ENCODE measurements around the gene MAPK1. TPM values are rescaled to one million over a fixed set of nuclear protein-coding genes. Genes with fewer than 3 reads are reported as not detected.

MAPK1 gene
- total RNA-seq, 2 experiments from 2014 or later, result 39.4 to 44.0 TPM

GRCh38 chr22:21862386-21863245 is 4.8 kb downstream of the MAPK1 start:
- CTCF ChIA-PET, result no interaction called here
- no peak overlapping the region for H3K4me3 Mint-ChIP-seq
- Histone ChIP-seq H3K27ac (ENCODE audit: low read depth in 1 of 2, low read length in 2 of 2) (no peak overlapping the region), H3K4me3 (ENCODE audit: low read length) (no peak overlapping the region), H3K9me3 (ENCODE audit: control insufficient read depth in 1 of 2, insufficient read depth in 1 of 2, low read length in 2 of 2) (no peaks in the 10 kb centered on the region), H3K4me1 (ENCODE audit: insufficient read depth, low read length) (peaks cover 63% of the 10 kb centered on the region), H3K36me3 (ENCODE audit: insufficient read depth, low read length) (no peaks in the 10 kb centered on the region), H3K27me3 (ENCODE audit: control insufficient read depth in 1 of 2, insufficient read depth in 2 of 2, low read length in 2 of 2) (no peaks in the 10 kb centered on the region)
- H3K9me3 Mint-ChIP-seq, result no peaks in the 10 kb centered on the region
- ATAC-seq (ENCODE audit: poor library complexity) (no peak), DNase-seq (no peak)
- no peak for TF ChIP-seq CTCF (IDR thresholded peaks at IDR 0.05)
- no peaks in the 10 kb centered on the region for H3K27me3 Mint-ChIP-seq
- H3K36me3 Mint-ChIP-seq (ENCODE audit: low read depth), result peaks cover 8% of the 10 kb centered on the region
- POLR2A ChIA-PET, result interaction anchor here (0.6 kb wide), 2 partner anchors 128 to 1355 kb away, joined by 3 read pairs; partner anchors contain the start of gene MED15
- intact Hi-C loops (cut with DNase I, micrococcal nuclease), result no loop called here
- H3K4me1 Mint-ChIP-seq (ENCODE audit: low read depth), result peaks cover 88% of the 10 kb centered on the region
- peak overlapping the region; percentile 7 for H3K27ac Mint-ChIP-seq

GRCh38 chr22:21861851-21862250 is 5.6 kb downstream of the MAPK1 start:
- Mint-ChIP-seq H3K27ac (peak overlapping the region; percentile 54), H3K36me3 (ENCODE audit: low read depth) (peaks cover 7% of the 10 kb centered on the region), H3K4me3 (peak overlapping the region; percentile 36), H3K9me3 (no peaks in the 10 kb centered on the region), H3K27me3 (no peaks in the 10 kb centered on the region), H3K4me1 (ENCODE audit: low read depth) (peaks cover 94% of the 10 kb centered on the region)
- POLR2A ChIA-PET, result no interaction called here
- Histone ChIP-seq H3K9me3 (ENCODE audit: control insufficient read depth in 1 of 2, insufficient read depth in 1 of 2, low read length in 2 of 2) (no peaks in the 10 kb centered on the region), H3K27me3 (ENCODE audit: control insufficient read depth in 1 of 2, insufficient read depth in 2 of 2, low read length in 2 of 2) (no peaks in the 10 kb centered on the region), H3K27ac (ENCODE audit: low read depth in 1 of 2, low read length in 2 of 2) (no peak overlapping the region), H3K36me3 (ENCODE audit: insufficient read depth, low read length) (no peaks in the 10 kb centered on the region), H3K4me1 (ENCODE audit: insufficient read depth, low read length) (peaks cover 67% of the 10 kb centered on the region), H3K4me3 (ENCODE audit: low read length) (no peak overlapping the region)
- DNase-seq (peak in 3 of 14 experiments; percentile 4 to 29 (median 27)), ATAC-seq (ENCODE audit: poor library complexity) (no peak)
- TF ChIP-seq CTCF (IDR thresholded peaks at IDR 0.05), result no peak
- CTCF ChIA-PET, result no interaction called here
- intact Hi-C loops (cut with DNase I, micrococcal nuclease), result no loop called here

- H3K4me3 ChIP-seq (ENCODE audit: low read length), result no peak overlapping the region
- DNase-seq, result no peak
- intact Hi-C loops (cut with DNase I, micrococcal nuclease), result no loop called here
- CTCF ChIA-PET, result no interaction called here
- Mint-ChIP-seq H3K4me1 (ENCODE audit: low read depth) (peaks cover 94% of the 10 kb centered on the region), H3K4me3 (peak overlapping the region; percentile 36), H3K27ac (peak overlapping the region; percentile 54), H3K36me3 (ENCODE audit: low read depth) (peaks cover 2% of the 10 kb centered on the region), H3K27me3 (no peaks in the 10 kb centered on the region), H3K9me3 (no peaks in the 10 kb centered on the region)
- H3K9me3 ChIP-seq (ENCODE audit: control insufficient read depth in 1 of 2, insufficient read depth in 1 of 2, low read length in 2 of 2), result no peaks in the 10 kb centered on the region
- no peak for TF ChIP-seq CTCF (IDR thresholded peaks at IDR 0.05)
- peaks cover 66% of the 10 kb centered on the region for H3K4me1 ChIP-seq (ENCODE audit: insufficient read depth, low read length)
- POLR2A ChIA-PET, result no interaction called here
- ATAC-seq (ENCODE audit: poor library complexity), result no peak
- H3K36me3 ChIP-seq (ENCODE audit: insufficient read depth, low read length), result no peaks in the 10 kb centered on the region
- H3K27ac ChIP-seq (ENCODE audit: low read depth in 1 of 2, low read length in 2 of 2), result no peak overlapping the region
- no peaks in the 10 kb centered on the region for H3K27me3 ChIP-seq (ENCODE audit: control insufficient read depth in 1 of 2, insufficient read depth in 2 of 2, low read length in 2 of 2)
Measured at GRCh38 chr22:21861264-21861848, 6.1 kb downstream of the MAPK1 start.
